Measurements from ENCODE around the gene SLC35G4.
"Not testable (repeated sequence)": the region's sequence is repeated elsewhere in the genome, so short reads cannot be mapped to it uniquely, and the experiment has no call there.

Gene SLC35G4

DNA sequence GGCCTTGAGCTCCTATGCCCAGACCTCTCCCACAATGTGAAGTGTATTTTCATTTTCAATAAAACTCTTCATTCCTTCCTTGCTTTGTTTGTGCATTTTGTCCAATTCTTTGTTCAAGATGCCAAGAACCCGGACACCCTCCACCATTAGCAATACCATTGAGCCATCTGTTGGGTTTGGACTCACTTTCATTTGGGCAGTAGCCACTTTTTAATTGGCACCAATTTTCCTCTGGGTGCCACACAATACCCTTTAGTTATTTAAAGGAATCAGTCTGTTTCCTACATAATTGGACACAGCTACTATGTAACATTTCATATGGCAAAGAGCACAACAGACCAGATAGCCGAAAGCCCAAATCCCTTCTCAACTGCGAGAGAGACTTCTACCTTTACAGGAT, 22.5 kb upstream of the SLC35G4 start:
- Mint-ChIP-seq H3K4me3 (no peak overlapping the region), H3K27ac (no peak overlapping the region), H3K9me3 (no peaks in the 10 kb centered on the region), H3K27me3 (ENCODE audit: low read depth) (peaks cover 21% of the 10 kb centered on the region), H3K4me1 (ENCODE audit: low read depth) (peaks cover 15% of the 10 kb centered on the region), H3K36me3 (ENCODE audit: low read depth) (peaks cover 2% of the 10 kb centered on the region)

DNA sequence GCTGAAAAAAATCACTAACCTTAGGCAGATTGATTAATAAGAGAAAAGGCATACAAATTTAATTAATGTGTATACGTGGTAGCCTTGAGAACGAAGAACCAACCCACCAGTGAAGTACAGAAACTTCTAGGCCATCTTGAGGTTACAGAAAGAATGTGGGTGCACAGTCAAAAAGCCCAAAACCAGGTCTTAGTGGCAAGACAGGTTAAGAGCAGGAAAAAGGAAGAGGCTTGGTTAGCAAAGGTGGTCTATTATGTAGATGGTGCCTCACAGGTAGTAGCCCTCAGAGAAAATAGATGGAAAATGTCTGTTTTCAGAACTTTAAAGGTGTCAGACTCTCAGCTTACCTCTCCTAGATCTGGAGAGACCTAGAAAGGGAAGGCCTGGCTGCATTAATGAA, 22.0 kb upstream of the SLC35G4 start:
- peak overlapping the region; percentile 25 for H3K4me3 Mint-ChIP-seq

GRCh38 chr18:11587846-11588245, 21.6 kb upstream of the SLC35G4 start:
- peaks cover 26% of the 10 kb centered on the region for H3K27me3 Mint-ChIP-seq (ENCODE audit: low read depth)
- peaks cover 15% of the 10 kb centered on the region for H3K4me1 Mint-ChIP-seq (ENCODE audit: low read depth)
- H3K9me3 Mint-ChIP-seq: no peaks in the 10 kb centered on the region
- no peak overlapping the region for H3K27ac Mint-ChIP-seq
- no peak overlapping the region for H3K4me3 Mint-ChIP-seq
- H3K36me3 Mint-ChIP-seq (ENCODE audit: low read depth): peaks cover 2% of the 10 kb centered on the region

More for the DNA sequence above, 22.0 kb upstream of the SLC35G4 start:
- Mint-ChIP-seq H3K9me3 (no peaks in the 10 kb centered on the region), H3K27me3 (ENCODE audit: low read depth) (peaks cover 26% of the 10 kb centered on the region), H3K27ac (peak overlapping the region; percentile 18), H3K4me1 (ENCODE audit: low read depth) (peaks cover 15% of the 10 kb centered on the region), H3K36me3 (ENCODE audit: low read depth) (peaks cover 2% of the 10 kb centered on the region)

DNA sequence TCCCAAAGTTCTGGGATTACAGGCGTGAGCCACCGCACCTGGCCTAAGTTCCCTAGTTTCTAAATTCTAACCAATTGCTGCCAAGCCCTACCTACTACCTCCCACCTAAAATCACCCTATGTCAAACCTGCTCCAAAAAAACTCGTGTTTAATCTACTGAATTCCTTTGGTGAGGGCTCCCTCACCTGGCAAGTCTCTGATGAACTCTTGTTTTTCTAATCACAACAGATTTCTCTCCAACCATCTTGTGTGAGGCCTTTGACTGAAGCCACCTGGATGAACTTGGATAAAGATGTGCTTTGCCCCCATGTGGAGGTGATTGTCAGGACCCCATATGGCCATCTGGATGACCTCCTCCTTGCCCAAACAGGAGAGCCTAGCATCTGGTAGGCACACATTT, 17.4 kb upstream of the SLC35G4 start:
- no peaks in the 10 kb centered on the region for H3K9me3 Mint-ChIP-seq
- peaks cover 12% of the 10 kb centered on the region for H3K4me1 Mint-ChIP-seq (ENCODE audit: low read depth)
- H3K27me3 Mint-ChIP-seq (ENCODE audit: low read depth): peaks cover 19% of the 10 kb centered on the region
- no peak overlapping the region for H3K4me3 Mint-ChIP-seq
- no peaks in the 10 kb centered on the region for H3K36me3 Mint-ChIP-seq (ENCODE audit: low read depth)
- no peak overlapping the region for H3K27ac Mint-ChIP-seq

DNA sequence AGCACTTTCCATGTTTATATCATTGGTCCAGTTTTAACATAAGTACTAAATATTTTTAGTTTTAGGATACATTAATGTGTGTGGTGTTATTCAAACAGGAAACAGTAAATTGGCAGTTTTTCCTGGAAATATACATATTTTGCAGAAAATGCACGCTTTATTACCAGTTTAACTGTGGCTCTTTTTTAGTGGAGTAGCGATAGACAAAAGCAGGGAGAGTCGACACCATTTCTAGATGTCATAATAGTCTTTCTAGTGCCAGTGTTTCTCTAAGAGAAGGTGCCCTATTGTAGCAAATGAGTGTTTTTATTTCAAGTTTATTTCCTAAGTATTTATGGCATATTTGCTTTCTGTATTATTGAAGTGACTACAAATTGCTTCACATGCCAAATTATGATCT, 9.1 kb upstream of the SLC35G4 start:
- Mint-ChIP-seq H3K36me3 (ENCODE audit: low read depth) (no peaks in the 10 kb centered on the region), H3K4me1 (ENCODE audit: low read depth) (no peaks in the 10 kb centered on the region), H3K27me3 (ENCODE audit: low read depth) (peaks cover 10% of the 10 kb centered on the region), H3K9me3 (no peaks in the 10 kb centered on the region), H3K4me3 (no peak overlapping the region), H3K27ac (no peak overlapping the region)

DNA sequence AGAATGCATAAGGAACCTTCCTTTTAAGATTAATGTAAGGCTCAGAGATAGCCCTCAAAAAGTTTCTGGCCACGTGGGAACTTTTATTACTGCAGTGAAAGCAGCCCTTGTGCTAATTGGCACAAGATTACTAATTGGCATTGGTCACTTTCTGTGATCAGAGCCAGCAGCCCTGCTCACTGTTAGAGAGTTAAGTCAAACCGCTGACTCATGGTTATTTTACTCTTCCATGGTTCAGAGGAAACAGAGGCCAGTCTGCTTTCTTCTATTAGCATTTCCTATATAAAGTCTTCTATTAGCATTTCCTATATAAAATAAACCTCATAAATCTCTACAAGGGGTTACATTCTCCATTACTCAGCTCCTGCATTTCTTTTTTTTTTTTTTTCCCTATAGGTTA, 1.5 kb upstream of the SLC35G4 start:
- H3K4me1 Mint-ChIP-seq (ENCODE audit: low read depth): no peaks in the 10 kb centered on the region
- H3K27me3 Mint-ChIP-seq (ENCODE audit: low read depth): peaks cover 7% of the 10 kb centered on the region
- H3K4me3 Mint-ChIP-seq: no peak overlapping the region
- H3K9me3 Mint-ChIP-seq: no peaks in the 10 kb centered on the region
- no peaks in the 10 kb centered on the region for H3K36me3 Mint-ChIP-seq (ENCODE audit: low read depth)
- no peak overlapping the region for H3K27ac Mint-ChIP-seq

- not testable (repeated sequence) for H3K9me3 Mint-ChIP-seq; H3K4me1 Mint-ChIP-seq (ENCODE audit: low read depth); H3K36me3 Mint-ChIP-seq (ENCODE audit: low read depth); H3K4me3 Mint-ChIP-seq; H3K27me3 Mint-ChIP-seq (ENCODE audit: low read depth); H3K27ac Mint-ChIP-seq
These were observed 778 bp upstream of the SLC35G4 start for GRCh38 chr18:11608618-11609017.

DNA sequence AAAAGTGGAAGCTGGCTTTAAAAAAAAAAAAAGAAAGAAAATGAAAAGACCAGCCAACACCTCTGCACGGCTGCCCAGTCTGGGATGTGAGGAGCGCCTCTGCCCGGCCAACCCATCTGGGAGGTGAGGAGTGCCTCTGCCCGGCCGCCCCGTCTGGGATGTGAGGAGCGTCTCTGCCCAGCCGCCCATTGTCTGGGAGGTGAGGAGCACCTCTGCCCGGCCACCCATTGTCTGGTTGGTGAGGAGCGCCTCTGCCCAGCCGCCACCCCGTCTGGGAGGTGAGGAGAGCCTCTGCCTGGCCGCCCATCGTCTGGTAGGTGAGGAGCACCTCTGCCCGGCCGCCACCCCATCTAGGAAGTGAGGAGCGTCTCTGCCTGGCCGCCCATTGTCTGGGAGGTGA, 3.7 kb downstream of the SLC35G4 start:
- not testable (repeated sequence) for H3K36me3 Mint-ChIP-seq (ENCODE audit: low read depth); H3K9me3 Mint-ChIP-seq; H3K27me3 Mint-ChIP-seq (ENCODE audit: low read depth); H3K4me1 Mint-ChIP-seq (ENCODE audit: low read depth); H3K4me3 Mint-ChIP-seq; H3K27ac Mint-ChIP-seq

DNA sequence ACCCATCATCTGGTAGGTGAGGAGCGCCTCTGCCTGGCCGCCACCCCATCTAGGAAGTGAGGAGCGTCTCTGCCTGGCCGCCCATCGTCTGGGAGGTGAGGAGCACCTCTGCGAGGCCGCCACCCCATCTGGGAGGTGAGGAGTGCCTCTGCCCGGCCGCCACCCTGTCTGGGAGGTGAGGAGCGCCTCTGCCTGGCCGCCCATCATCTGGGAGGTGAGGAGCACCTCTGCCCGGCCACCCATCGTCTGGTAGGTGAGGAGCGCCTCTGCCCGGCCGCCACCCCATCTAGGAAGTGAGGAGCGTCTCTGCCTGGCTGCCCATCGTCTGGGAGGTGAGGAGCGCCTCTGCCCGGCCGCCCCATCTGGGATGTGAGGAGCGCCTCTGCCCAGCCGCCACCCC, 4.2 kb downstream of the SLC35G4 start:
- H3K9me3 Mint-ChIP-seq; H3K27ac Mint-ChIP-seq; H3K27me3 Mint-ChIP-seq (ENCODE audit: low read depth); H3K4me1 Mint-ChIP-seq (ENCODE audit: low read depth); H3K4me3 Mint-ChIP-seq; H3K36me3 Mint-ChIP-seq (ENCODE audit: low read depth): not testable (repeated sequence)

DNA sequence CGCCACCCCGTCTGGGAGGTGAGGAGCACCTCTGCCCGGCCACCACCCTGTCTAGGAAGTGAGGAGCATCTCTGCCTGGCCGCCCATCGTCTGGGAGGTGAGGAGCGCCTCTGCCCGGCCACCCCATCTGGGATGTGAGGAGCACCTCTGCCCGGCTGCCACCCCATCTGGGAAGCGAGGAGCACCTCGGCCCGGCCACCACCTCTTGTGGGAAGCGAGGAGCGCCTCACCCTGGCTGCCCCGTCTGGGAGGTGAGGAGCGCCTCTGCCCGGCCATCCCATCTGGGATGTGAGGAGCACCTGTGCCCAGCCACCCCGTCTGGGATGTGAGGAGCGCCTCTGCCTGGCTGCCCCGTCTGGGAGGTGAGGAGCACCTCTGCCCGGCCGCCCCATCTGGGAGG, 4.6 kb downstream of the SLC35G4 start:
- not testable (repeated sequence) for H3K4me3 Mint-ChIP-seq; H3K27ac Mint-ChIP-seq; H3K27me3 Mint-ChIP-seq (ENCODE audit: low read depth); H3K9me3 Mint-ChIP-seq; H3K4me1 Mint-ChIP-seq (ENCODE audit: low read depth); H3K36me3 Mint-ChIP-seq (ENCODE audit: low read depth)

GRCh38 chr18:11614981-11615380, 5.6 kb downstream of the SLC35G4 start:
- not testable (repeated sequence) for H3K27me3 Mint-ChIP-seq (ENCODE audit: low read depth); H3K4me3 Mint-ChIP-seq; H3K4me1 Mint-ChIP-seq (ENCODE audit: low read depth); H3K36me3 Mint-ChIP-seq (ENCODE audit: low read depth); H3K9me3 Mint-ChIP-seq; H3K27ac Mint-ChIP-seq

DNA sequence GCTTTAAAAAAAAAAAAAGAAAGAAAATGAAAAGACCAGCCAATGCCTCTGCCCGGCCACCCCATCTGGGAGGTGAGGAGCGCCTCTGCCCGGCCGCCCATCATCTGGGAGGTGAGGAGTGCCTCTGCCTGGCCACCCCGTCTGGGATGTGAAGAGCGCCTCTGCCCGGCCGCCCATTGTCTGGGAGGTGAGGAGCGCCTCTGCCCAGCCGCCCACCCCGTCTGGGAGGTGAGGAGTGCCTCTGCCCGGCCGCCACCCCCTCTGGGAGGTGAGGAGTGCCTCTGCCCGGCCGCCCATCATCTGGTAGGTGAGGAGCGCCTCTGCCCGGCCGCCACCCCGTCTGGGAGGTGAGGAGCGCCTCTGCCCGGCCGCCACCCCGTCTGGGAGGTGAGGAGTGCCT, 37.9 kb downstream of the SLC35G4 start:
- not testable (repeated sequence) for H3K36me3 Mint-ChIP-seq (ENCODE audit: low read depth); H3K4me3 Mint-ChIP-seq

GRCh38 chr18:11647804-11648203, 38.4 kb downstream of the SLC35G4 start:
- not testable (repeated sequence) for H3K4me1 Mint-ChIP-seq (ENCODE audit: low read depth); H3K27ac Mint-ChIP-seq; H3K36me3 Mint-ChIP-seq (ENCODE audit: low read depth); H3K4me3 Mint-ChIP-seq; H3K9me3 Mint-ChIP-seq; H3K27me3 Mint-ChIP-seq (ENCODE audit: low read depth)

More for the DNA sequence above, 37.9 kb downstream of the SLC35G4 start:
- H3K9me3 Mint-ChIP-seq; H3K27me3 Mint-ChIP-seq (ENCODE audit: low read depth); H3K4me1 Mint-ChIP-seq (ENCODE audit: low read depth); H3K27ac Mint-ChIP-seq: not testable (repeated sequence)

DNA sequence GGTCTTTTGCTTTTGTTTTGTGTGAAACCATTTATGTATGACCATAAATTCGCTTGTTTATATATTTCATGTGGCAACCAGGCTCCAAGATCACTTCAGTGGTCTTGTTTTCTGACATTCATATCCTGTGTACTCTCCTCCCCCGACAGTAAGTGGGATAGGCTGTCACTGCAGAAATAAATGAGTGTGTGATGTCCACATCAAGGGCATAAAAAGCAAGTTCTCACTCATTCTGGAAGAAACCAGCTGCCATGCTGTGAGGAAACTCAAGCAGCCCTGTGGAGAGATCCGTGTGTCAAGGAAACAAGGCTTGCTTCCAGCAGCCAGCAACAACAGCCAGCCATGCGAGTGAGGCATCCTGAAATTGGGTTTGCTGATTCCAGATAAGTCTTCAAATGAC, 40.4 kb downstream of the SLC35G4 start:
- peaks cover 25% of the 10 kb centered on the region for H3K27me3 Mint-ChIP-seq (ENCODE audit: low read depth)
- H3K4me3 Mint-ChIP-seq: no peak overlapping the region
- no peaks in the 10 kb centered on the region for H3K4me1 Mint-ChIP-seq (ENCODE audit: low read depth)
- H3K36me3 Mint-ChIP-seq (ENCODE audit: low read depth): no peaks in the 10 kb centered on the region
- H3K27ac Mint-ChIP-seq: no peak overlapping the region
- H3K9me3 Mint-ChIP-seq: peaks cover 10% of the 10 kb centered on the region

GRCh38 chr18:11651899-11652298, 42.5 kb downstream of the SLC35G4 start:
- Mint-ChIP-seq H3K4me1 (ENCODE audit: low read depth) (peaks cover 3% of the 10 kb centered on the region), H3K4me3 (no peak overlapping the region), H3K9me3 (peaks cover 10% of the 10 kb centered on the region), H3K27me3 (ENCODE audit: low read depth) (peaks cover 31% of the 10 kb centered on the region), H3K36me3 (ENCODE audit: low read depth) (no peaks in the 10 kb centered on the region), H3K27ac (no peak overlapping the region)

GRCh38 chr18:11653521-11653920, 44.1 kb downstream of the SLC35G4 start:
- Mint-ChIP-seq H3K9me3 (peaks cover 6% of the 10 kb centered on the region), H3K27me3 (ENCODE audit: low read depth) (peaks cover 37% of the 10 kb centered on the region), H3K27ac (no peak overlapping the region), H3K4me1 (ENCODE audit: low read depth) (peaks cover 3% of the 10 kb centered on the region), H3K4me3 (no peak overlapping the region), H3K36me3 (ENCODE audit: low read depth) (no peaks in the 10 kb centered on the region)

All from T-helper 1 cell treated with Interleukin-12 subunit alpha and Interleukin-12 subunit beta and Interleukin-4 antibody, amounts not matched to agents 30 μg/mL and 1 μg/mL, for 36 hours (primary cell).